PC-9 (cell line): Measurements from ENCODE around the gene TTLL5. TPM values are rescaled to one million over a fixed set of nuclear protein-coding genes. Genes with fewer than 3 reads are reported as not detected.

Source experiments
- BruUV-seq: library from RNA; stranded (reverse); fragments of 400-500 nt; replicated peaks from 2 replicates; lab custom pipeline; 2021; lab: Mats Ljungman, UMichigan
- CTCF ChIA-PET: fragments of 300-600 bp; sonication (Branson Sonifier 250); formaldehyde crosslinking; loops from one replicate; lab custom pipeline; 2022; ENCODE audit warnings: antibody characterized with exemption; lab: Charles Lee
- POLR2A ChIA-PET: fragments of 300-600 bp; sonication (Branson Sonifier 250); formaldehyde crosslinking; loops from one replicate; lab custom pipeline; 2022; ENCODE audit warnings: antibody characterized with exemption; ENCODE audit not compliant: unreplicated experiment; lab: Charles Lee
- DNase-seq, 2 experiments: peaks; one replicate each; pipeline versions ENCODE4 v3.0.0 to v3.0.0-alpha.2; 2015 to 2022; ENCODE audit warnings: mixed read lengths in 1 of 2
- H2AFZ ChIP-seq: fragments of 200-600 bp; sonication (generic); 2 replicates; pipeline ENCODE4 v1.8.1; 2017; ENCODE audit warnings: antibody characterized with exemption
- H3F3A ChIP-seq: fragments of 200-600 bp; sonication (generic); 2 replicates; pipeline ENCODE4 v1.8.1; 2017; ENCODE audit warnings: antibody characterized with exemption, mild to moderate bottlenecking, low read depth; ENCODE audit not compliant: insufficient read depth
- H3K27ac ChIP-seq: fragments of 200-600 bp; sonication (generic); 2 replicates; pipeline ENCODE4 v1.6.1; 2016; ENCODE audit warnings: mixed run types
- H3K27me3 ChIP-seq: fragments of 200-600 bp; sonication (generic); 2 replicates; pipeline ENCODE4 v1.6.1; 2016; ENCODE audit warnings: low read depth, mixed run types; ENCODE audit not compliant: insufficient read depth
- H3K36me3 ChIP-seq: fragments of 200-600 bp; sonication (generic); 2 replicates; pipeline ENCODE4 v1.6.1; 2016; ENCODE audit warnings: low read depth, mixed run types
- H3K4me1 ChIP-seq: fragments of 200-600 bp; sonication (generic); replicated peaks from 2 replicates; pipeline ENCODE4 v1.6.1; 2016; ENCODE audit warnings: mixed run types; ENCODE audit not compliant: insufficient read depth
- H3K4me2 ChIP-seq: fragments of 200-600 bp; sonication (generic); 2 replicates; pipeline ENCODE4 v1.6.1; 2017; ENCODE audit warnings: mixed run types
- H3K4me3 ChIP-seq: fragments of 200-600 bp; sonication (generic); 2 replicates; pipeline ENCODE4 v1.6.1; 2016; ENCODE audit warnings: mixed run types
- H3K79me2 ChIP-seq: fragments of 200-600 bp; sonication (generic); 2 replicates; pipeline ENCODE4 v1.6.1; 2017; ENCODE audit warnings: low read depth, mixed run types
- H3K9me2 ChIP-seq: fragments of 200-600 bp; sonication (generic); 2 replicates; pipeline ENCODE4 v1.8.1; 2017; ENCODE audit warnings: mild to moderate bottlenecking; ENCODE audit not compliant: insufficient read depth
- H3K9me3 ChIP-seq: fragments of 200-600 bp; sonication (generic); 2 replicates; pipeline ENCODE4 v1.8.1; 2016; ENCODE audit warnings: low read depth; ENCODE audit not compliant: insufficient read depth
- H4K20me1 ChIP-seq: fragments of 200-600 bp; sonication (generic); 2 replicates; pipeline ENCODE4 v1.8.1; 2017; ENCODE audit not compliant: insufficient read depth
- EZH2 ChIP-seq: fragments of 200-600 bp; sonication (generic); IDR thresholded peaks from 2 replicates; pipeline ENCODE4 v1.8.0; 2017; ENCODE audit warnings: antibody characterized with exemption, low read depth
- intact Hi-C: fragments of 100-400 bp; cut with micrococcal nuclease; formaldehyde crosslinking; loops from one replicate; pipeline ENCODE4 v1.10.0; 2022; ENCODE audit not compliant: unreplicated experiment
- total RNA-seq: library from RNA; stranded (reverse); gene quantifications from 2 replicates; pipeline ENCODE4 v1.2.3, GENCODE V29; 2021
- TF ChIP-seq, protein P1 (sequence below): fragments of 200-600 bp; sonication (generic); conservative IDR thresholded peaks from 2 replicates; pipeline ENCODE4 v1.6.1; 2017; ENCODE audit warnings: mixed run types, antibody characterized with exemption, mild to moderate bottlenecking, moderate library complexity

TTLL5 gene
- total RNA-seq, 1 experiment from 2014 or later, result 75.3 TPM

DNA sequence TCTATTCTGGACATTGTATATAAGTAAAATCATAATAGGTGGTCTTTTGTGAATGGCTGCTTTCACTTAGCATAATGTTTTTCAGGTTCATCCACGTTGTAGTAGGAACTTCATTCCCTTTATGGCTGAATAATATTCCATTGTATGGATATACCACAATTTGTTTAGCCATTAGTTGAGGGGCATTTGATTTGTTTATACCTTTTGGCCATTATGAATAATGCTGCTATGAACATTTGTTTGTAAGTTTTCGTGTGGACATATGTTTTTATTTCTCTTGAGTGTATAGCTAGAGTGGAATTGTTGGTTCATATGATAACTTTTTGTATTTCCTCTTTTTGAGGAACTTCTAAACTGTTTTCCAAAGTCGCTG lies 123.3 kb downstream of the TTLL5 start:
- no peaks in the 10 kb centered on the region for H3K4me1 ChIP-seq
- H3K9me2 ChIP-seq, result no peaks in the 10 kb centered on the region
- no peak overlapping the region for H3K4me3 ChIP-seq
- no peaks in the 10 kb centered on the region for H3K79me2 ChIP-seq
- no TSS peak for BruUV-seq
- H3K9me3 ChIP-seq, result peaks cover 9% of the 10 kb centered on the region; the same call in 1 of the 2 replicates
- TF ChIP-seq, protein P1, sequence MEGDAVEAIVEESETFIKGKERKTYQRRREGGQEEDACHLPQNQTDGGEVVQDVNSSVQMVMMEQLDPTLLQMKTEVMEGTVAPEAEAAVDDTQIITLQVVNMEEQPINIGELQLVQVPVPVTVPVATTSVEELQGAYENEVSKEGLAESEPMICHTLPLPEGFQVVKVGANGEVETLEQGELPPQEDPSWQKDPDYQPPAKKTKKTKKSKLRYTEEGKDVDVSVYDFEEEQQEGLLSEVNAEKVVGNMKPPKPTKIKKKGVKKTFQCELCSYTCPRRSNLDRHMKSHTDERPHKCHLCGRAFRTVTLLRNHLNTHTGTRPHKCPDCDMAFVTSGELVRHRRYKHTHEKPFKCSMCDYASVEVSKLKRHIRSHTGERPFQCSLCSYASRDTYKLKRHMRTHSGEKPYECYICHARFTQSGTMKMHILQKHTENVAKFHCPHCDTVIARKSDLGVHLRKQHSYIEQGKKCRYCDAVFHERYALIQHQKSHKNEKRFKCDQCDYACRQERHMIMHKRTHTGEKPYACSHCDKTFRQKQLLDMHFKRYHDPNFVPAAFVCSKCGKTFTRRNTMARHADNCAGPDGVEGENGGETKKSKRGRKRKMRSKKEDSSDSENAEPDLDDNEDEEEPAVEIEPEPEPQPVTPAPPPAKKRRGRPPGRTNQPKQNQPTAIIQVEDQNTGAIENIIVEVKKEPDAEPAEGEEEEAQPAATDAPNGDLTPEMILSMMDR, result no peak
- no peak for TF ChIP-seq EZH2
- no peaks in the 10 kb centered on the region for H3K27me3 ChIP-seq
- no peak for DNase-seq
- no peak overlapping the region for H2AFZ ChIP-seq
- H3K27ac ChIP-seq, result no peak overlapping the region
- intact Hi-C loops, result no loop called here
- POLR2A ChIA-PET, result no interaction called here
- H3F3A ChIP-seq, result 0 out of 2 replicates have a peak, but pooled peaks cover 5% of the 10 kb centered on the region
- peaks cover 10% of the 10 kb centered on the region; the same call in 1 of the 2 replicates for H3K36me3 ChIP-seq
- no peaks in the 10 kb centered on the region for H4K20me1 ChIP-seq
- CTCF ChIA-PET, result no interaction called here
- H3K4me2 ChIP-seq, result no peak overlapping the region

DNA sequence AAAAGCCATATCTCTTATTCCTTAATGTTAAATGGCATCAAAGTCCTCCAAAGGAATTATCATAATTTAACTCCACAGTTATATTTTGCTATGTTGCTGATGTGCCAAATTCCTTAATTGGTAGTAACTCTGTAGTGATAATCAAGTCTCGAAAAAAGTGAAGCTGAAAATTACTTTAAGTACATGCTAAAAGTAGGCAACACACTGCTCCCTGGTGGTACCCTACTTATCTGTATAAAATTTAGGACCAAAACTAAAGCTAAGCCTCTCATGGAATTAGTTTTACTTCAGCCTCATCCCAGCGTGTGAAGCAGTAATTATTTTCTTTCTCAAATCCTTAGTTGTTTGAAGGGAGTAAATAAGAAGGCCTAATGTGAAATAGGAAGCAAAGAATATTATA lies 132.8 kb downstream of the TTLL5 start:
- TF ChIP-seq EZH2, result no peak
- TF ChIP-seq, protein P1, result peak; percentile 37
- intact Hi-C loops, result loop anchor here (1.0 to 10.0 kb wide), 7 partner anchors 74 to 851 kb away; no protein-coding TSS in a partner anchor
- H3F3A ChIP-seq, result no peaks in the 10 kb centered on the region
- no peaks in the 10 kb centered on the region for H3K9me2 ChIP-seq
- H3K4me3 ChIP-seq, result no peak overlapping the region
- ChIA-PET CTCF (interaction anchor here (0.6 to 4.2 kb wide), 11 partner anchors 38 to 486 kb away, joined by 3 to 32 read pairs (median 4); partner anchors contain the start of gene TGFB3), POLR2A (interaction anchor here (0.6 kb wide), 1 partner anchor 225 kb away, joined by 4 read pairs; no protein-coding TSS in a partner anchor)
- H3K36me3 ChIP-seq, result peaks cover 4% of the 10 kb centered on the region; the same call in 1 of the 2 replicates
- no TSS peak for BruUV-seq
- H2AFZ ChIP-seq, result no peak overlapping the region
- no peak overlapping the region for H3K27ac ChIP-seq
- no peaks in the 10 kb centered on the region for H4K20me1 ChIP-seq
- no peaks in the 10 kb centered on the region for H3K27me3 ChIP-seq
- no peaks in the 10 kb centered on the region for H3K79me2 ChIP-seq
- no peak overlapping the region for H3K4me2 ChIP-seq
- no peak for DNase-seq
- H3K9me3 ChIP-seq, result peaks cover 2% of the 10 kb centered on the region; the same call in 1 of the 2 replicates
- H3K4me1 ChIP-seq, result no peaks in the 10 kb centered on the region

- peak in 1 of 2 experiments; percentile 11 for DNase-seq
- Histone ChIP-seq H3K9me2 (no peaks in the 10 kb centered on the region), H3K4me2 (no peak overlapping the region), H3K4me1 (no peaks in the 10 kb centered on the region), H3K27me3 (no peaks in the 10 kb centered on the region), H3K27ac (no peak overlapping the region), H3K79me2 (no peaks in the 10 kb centered on the region), H2AFZ (no peak overlapping the region), H3K9me3 (no peaks in the 10 kb centered on the region), H3F3A (no peaks in the 10 kb centered on the region), H4K20me1 (no peaks in the 10 kb centered on the region), H3K4me3 (no peak overlapping the region), H3K36me3 (no peaks in the 10 kb centered on the region)
- intact Hi-C loops, result loop anchor here (1.0 to 10.0 kb wide), 6 partner anchors 74 to 850 kb away; no protein-coding TSS in a partner anchor
- POLR2A ChIA-PET, result interaction anchor here (0.6 kb wide), 4 partner anchors 131 to 315 kb away, joined by 4 to 12 read pairs (median 6); no protein-coding TSS in a partner anchor
- CTCF ChIA-PET, result interaction anchor here (0.5 to 4.2 kb wide), 23 partner anchors 19 to 1161 kb away, joined by 3 to 32 read pairs (median 5); partner anchors contain the start of genes IFT43 and TGFB3
- no TSS peak for BruUV-seq
- TF ChIP-seq, protein P1, result peak; percentile 53
- TF ChIP-seq EZH2, result no peak
These were observed 133.6 kb downstream of the TTLL5 start for GRCh38 chr14:75794615-75795038.
